ENCODE measurements around the gene SLC30A5. TPM values are rescaled to one million over a fixed set of nuclear protein-coding genes. Genes with fewer than 3 reads are reported as not detected.

Gene SLC30A5
- polyA plus RNA-seq, 1 donor = 93.0 TPM

DNA sequence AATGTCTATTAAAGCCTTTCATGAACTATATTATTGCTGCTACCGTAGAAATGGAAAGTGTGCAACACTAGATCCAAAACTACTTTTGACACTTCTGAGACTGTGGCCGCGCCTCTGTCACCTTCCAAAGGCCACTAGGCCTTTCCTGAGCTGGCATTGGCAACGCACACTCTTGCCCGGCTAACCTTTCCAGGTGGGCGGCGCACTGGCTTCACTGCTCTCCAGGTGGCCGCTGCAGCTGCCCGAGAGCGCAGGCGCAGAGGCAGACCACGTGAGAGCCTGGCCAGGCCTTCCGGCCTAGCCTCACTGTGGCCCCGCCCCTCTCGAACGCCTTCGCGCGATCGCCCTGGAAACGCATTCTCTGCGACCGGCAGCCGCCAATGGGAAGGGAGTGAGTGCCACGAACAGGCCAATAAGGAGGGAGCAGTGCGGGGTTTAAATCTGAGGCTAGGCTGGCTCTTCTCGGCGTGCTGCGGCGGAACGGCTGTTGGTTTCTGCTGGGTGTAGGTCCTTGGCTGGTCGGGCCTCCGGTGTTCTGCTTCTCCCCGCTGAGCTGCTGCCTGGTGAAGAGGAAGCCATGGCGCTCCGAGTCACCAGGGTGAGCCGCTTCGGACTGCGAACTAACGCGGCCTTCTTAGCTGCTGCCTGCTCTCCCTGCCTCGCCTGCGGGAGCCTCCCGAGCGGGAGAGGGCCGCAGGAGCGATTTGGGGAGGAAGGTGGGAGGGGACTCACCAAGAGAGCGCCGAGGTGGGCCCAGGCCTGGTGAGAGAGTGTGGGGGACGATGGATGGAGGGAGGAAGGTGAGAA is 73.1 kb downstream of the SLC30A5 start, which contains the start of gene CCNB1:
Gene CCNB1 (plus strand): TSS at position 465 of the 807 bp plus-strand sequence. CDS start 113 bp downstream, at position 578.
- DNase-seq = peak; percentile 97

DNA sequence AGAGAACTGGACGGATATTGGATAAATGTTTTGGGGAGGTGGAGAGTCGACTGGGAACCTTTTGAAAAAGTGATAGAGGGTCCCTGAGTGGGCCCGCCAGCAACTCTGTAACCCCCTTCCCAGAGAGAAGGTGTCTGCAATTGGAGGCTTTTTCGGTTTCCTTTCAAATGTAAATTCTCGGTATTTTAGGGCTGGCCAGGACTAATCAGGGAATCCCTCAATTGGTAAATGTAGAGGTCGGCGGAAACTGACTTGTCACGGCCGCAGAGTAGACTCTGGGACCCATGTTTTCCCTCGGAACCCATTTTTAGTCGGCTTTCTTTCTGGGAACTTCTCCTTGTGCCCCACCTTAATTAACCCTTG is 73.7 kb downstream of the SLC30A5 start:
- DNase-seq = no peak

DNA sequence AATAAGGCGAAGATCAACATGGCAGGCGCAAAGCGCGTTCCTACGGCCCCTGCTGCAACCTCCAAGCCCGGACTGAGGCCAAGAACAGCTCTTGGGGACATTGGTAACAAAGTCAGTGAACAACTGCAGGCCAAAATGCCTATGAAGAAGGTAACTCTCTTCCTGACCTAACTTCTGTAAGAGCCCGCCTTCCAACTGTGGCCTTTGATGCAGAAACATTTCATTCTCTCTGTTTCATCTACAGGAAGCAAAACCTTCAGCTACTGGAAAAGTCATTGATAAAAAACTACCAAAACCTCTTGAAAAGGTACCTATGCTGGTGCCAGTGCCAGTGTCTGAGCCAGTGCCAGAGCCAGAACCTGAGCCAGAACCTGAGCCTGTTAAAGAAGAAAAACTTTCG is 74.1 kb downstream of the SLC30A5 start:
- no peak for DNase-seq

DNA sequence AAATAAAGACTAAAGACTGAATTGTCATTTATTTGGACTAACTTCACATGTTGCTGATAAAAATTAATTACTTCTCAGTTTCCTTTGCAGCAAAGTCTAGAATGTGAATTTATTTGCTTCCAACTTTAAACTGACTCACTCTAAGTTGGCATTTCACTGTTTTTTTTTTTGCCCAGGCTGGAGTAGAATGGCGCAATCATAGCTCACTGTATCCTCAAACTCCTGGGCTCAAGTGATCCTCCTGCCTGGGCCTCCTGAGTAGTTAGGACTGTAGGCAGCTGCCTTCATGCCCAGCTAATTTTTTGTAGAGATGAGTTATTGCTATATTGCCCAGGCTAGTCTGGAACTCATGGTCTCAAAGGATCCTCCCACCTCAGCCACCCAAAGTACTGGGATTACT is 76.7 kb downstream of the SLC30A5 start:
- no peak for DNase-seq

DNA sequence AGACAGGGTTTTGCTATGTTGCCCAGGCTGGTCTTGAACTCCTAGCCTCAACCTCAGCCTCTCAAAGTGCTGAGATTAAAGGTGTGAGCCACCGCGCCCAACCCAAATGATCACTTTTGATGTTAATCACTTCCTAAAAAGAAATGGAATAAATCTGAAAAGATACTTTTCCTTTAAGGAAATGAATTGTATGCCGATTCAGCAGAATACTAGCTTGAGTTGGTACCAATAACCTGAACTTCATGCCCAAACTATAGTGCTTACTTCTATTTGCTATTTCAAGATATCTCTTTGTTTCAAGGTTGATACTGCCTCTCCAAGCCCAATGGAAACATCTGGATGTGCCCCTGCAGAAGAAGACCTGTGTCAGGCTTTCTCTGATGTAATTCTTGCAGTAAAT is 77.2 kb downstream of the SLC30A5 start:
- no peak for DNase-seq

Other genes with a start within 250 kb of the SLC30A5 start
- gene CCNB1, start 73.1 kb downstream of the SLC30A5 start, polyA plus RNA-seq (ENCODE audit: insufficient read length) = 136 TPM
- gene CENPH, start 95.6 kb downstream of the SLC30A5 start, polyA plus RNA-seq (ENCODE audit: insufficient read length) = 29.5 TPM
- gene CDK7, start 140.9 kb downstream of the SLC30A5 start, polyA plus RNA-seq (ENCODE audit: insufficient read length) = 37.7 TPM
- gene CCDC125, start 238.8 kb downstream of the SLC30A5 start, polyA plus RNA-seq (ENCODE audit: insufficient read length) = 17.5 TPM

Data from left kidney (tissue), 2 donors.